Gastroesophageal sphincter (tissue), 3 donors: ENCODE measurements around the gene PLXNB1.

Experiments used
- CTCF ChIP-seq, 4 experiments: fragments of 200-600 bp in 2 of 4; fragments of 450-650 bp in 2 of 4; sonication (generic) in 1 of 4; IDR thresholded peaks; one replicate each; pipeline ENCODE4 v1.5.1; 2017 to 2019; ENCODE audit warnings: antibody characterized with exemption in 4 of 4, mild to moderate bottlenecking in 2 of 4, moderate library complexity in 2 of 4
- EP300 ChIP-seq: sonication (generic); formaldehyde crosslinking; IDR thresholded peaks from one replicate; pipeline ENCODE4 v1.6.1; 2017; ENCODE audit warnings: antibody characterized with exemption, mild to moderate bottlenecking
- POLR2A ChIP-seq, 2 donors: fragments of 450-650 bp; IDR thresholded peaks; one replicate each; pipeline ENCODE4 v1.6.1; 2017; ENCODE audit warnings: antibody characterized with exemption in 2 of 2, mild to moderate bottlenecking in 2 of 2, moderate library complexity in 1 of 2

GRCh38 chr3:48446425-48447193 is 16.7 kb upstream of the PLXNB1 start, which contains the start of gene ATRIP:
- TF ChIP-seq POLR2A (IDR thresholded peaks at IDR 0.05) (peak; percentile 97), CTCF (IDR thresholded peaks at IDR 0.05) (peak in 1 of 4 experiments; percentile 47), EP300 (no peak)
